Gastrocnemius medialis (tissue), 4 donors: Measurements from ENCODE around the gene CLEC3B.

ENCODE experiments used
- CTCF ChIP-seq, 5 experiments: fragments of 450-650 bp in 3 of 5; fragments of 200-600 bp in 2 of 5; sonication (generic) in 2 of 5; IDR thresholded peaks in 4 of 5; conservative IDR thresholded peaks in 1 of 5; 1 replicate in 4 of 5; 2 replicates in 1 of 5; pipeline ENCODE4 v1.5.1; 2016 to 2019; ENCODE audit warnings: antibody characterized with exemption in 5 of 5, mild to moderate bottlenecking in 3 of 5, moderate library complexity in 3 of 5
- POLR2A ChIP-seq, 2 donors: fragments of 450-650 bp; IDR thresholded peaks; one replicate each; pipeline ENCODE4 v1.6.1; 2017; ENCODE audit warnings: antibody characterized with exemption in 2 of 2, mild to moderate bottlenecking in 2 of 2, moderate library complexity in 2 of 2

- no peak for TF ChIP-seq CTCF (IDR thresholded peaks at IDR 0.05 in 4 of 5, conservative IDR thresholded peaks at IDR 0.05 in 1 of 5)
- no peak for TF ChIP-seq POLR2A (IDR thresholded peaks at IDR 0.05)
These were observed 15.6 kb downstream of the CLEC3B start for GRCh38 chr3:45041666-45042065.
